GM18526 (cell line): ENCODE measurements around the gene APLNR.

Experiments
- POLR2A ChIP-seq: IDR thresholded peaks from 3 replicates; pipeline ENCODE4 v1.6.1; 2011; ENCODE audit not compliant: insufficient read length; ENCODE audit errors: extremely low read depth

APLNR gene

GRCh38 chr11:57237204-57237681 is at the start of gene APLNR:
TSS of gene APLNR (minus strand) at chr11:57237250. CDS start at chr11:57237004, 246 bp downstream.
- no peak for TF ChIP-seq POLR2A

GRCh38 chr11:57283231-57283990 is 46.4 kb upstream of the APLNR start:
- TF ChIP-seq POLR2A: no peak

- no peak for TF ChIP-seq POLR2A
These were observed 42.1 kb upstream of the APLNR start for GRCh38 chr11:57279116-57279515.

- TF ChIP-seq POLR2A: no peak
These were observed 41.7 kb upstream of the APLNR start for GRCh38 chr11:57278721-57279095.

GRCh38 chr11:57277845-57278720 is 41.0 kb upstream of the APLNR start:
- no peak for TF ChIP-seq POLR2A

- TF ChIP-seq POLR2A: no peak
These were observed 40.1 kb upstream of the APLNR start for GRCh38 chr11:57276971-57277675.

GRCh38 chr11:57276169-57276970 is 39.3 kb upstream of the APLNR start:
- TF ChIP-seq POLR2A: no peak

GRCh38 chr11:57275582-57275981 is 38.5 kb upstream of the APLNR start:
- TF ChIP-seq POLR2A: no peak

GRCh38 chr11:57274904-57275498 is 38.0 kb upstream of the APLNR start:
- TF ChIP-seq POLR2A: no peak

GRCh38 chr11:57273448-57274058 is 36.5 kb upstream of the APLNR start:
- no peak for TF ChIP-seq POLR2A

- no peak for TF ChIP-seq POLR2A
These were observed 32.5 kb upstream of the APLNR start for GRCh38 chr11:57269571-57270021.

- TF ChIP-seq POLR2A: no peak
These were observed 29.1 kb upstream of the APLNR start for GRCh38 chr11:57266157-57266556.

- no peak for TF ChIP-seq POLR2A
These were observed 26.3 kb upstream of the APLNR start for GRCh38 chr11:57263351-57263750.

- TF ChIP-seq POLR2A: no peak
These were observed 25.1 kb upstream of the APLNR start for GRCh38 chr11:57262157-57262556.
